ENCODE measurements around the gene DTX2. TPM values are rescaled to one million over a fixed set of nuclear protein-coding genes. Genes with fewer than 3 reads are reported as not detected.

DTX2 gene
- total RNA-seq, 4 donors from 2014 or later: 14.8 to 23.2 (median 18.8) TPM

DNA sequence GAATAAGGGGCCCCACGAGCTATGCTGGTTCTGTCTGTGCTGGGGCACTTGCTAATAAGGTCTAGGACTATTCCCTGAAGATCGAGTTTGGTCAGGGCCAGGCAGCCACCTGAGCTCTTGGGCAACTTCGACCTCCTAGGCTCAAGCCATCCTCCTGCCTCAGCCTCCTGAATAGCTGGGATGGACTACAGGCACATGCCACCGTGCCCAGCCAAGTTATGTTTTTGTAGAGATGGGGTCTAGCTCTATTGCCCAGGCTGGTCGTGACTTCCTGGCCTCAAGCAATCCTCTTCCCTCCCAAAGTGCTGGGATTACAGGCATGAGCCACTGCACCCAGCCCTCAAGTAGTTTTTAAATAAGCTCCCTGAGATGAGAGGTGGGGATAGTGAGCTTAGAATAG lies 33.9 kb upstream of the DTX2 start:
- Histone ChIP-seq H3K27me3 (no peaks in the 10 kb centered on the region), H3K27ac (no peak overlapping the region), H3K4me1 (no peaks in the 10 kb centered on the region), H3K4me3 (no peak overlapping the region), H3K36me3 (no peaks in the 10 kb centered on the region), H3K9me3 (no peaks in the 10 kb centered on the region)
- ATAC-seq (no peak), DNase-seq (no peak)
- TF ChIP-seq, protein P1, sequence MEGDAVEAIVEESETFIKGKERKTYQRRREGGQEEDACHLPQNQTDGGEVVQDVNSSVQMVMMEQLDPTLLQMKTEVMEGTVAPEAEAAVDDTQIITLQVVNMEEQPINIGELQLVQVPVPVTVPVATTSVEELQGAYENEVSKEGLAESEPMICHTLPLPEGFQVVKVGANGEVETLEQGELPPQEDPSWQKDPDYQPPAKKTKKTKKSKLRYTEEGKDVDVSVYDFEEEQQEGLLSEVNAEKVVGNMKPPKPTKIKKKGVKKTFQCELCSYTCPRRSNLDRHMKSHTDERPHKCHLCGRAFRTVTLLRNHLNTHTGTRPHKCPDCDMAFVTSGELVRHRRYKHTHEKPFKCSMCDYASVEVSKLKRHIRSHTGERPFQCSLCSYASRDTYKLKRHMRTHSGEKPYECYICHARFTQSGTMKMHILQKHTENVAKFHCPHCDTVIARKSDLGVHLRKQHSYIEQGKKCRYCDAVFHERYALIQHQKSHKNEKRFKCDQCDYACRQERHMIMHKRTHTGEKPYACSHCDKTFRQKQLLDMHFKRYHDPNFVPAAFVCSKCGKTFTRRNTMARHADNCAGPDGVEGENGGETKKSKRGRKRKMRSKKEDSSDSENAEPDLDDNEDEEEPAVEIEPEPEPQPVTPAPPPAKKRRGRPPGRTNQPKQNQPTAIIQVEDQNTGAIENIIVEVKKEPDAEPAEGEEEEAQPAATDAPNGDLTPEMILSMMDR (IDR thresholded peaks at IDR 0.05 in 4 of 5, conservative IDR thresholded peaks at IDR 0.05 in 1 of 5): no peak
- no peak for TF ChIP-seq POLR2A (IDR thresholded peaks at IDR 0.05)
- intact Hi-C loops (cut with DNase I; ENCODE audit: low total_unique reads): no loop called here
- in situ Hi-C loops (cut with MboI; ENCODE audit: low sequenced_read_pairs in 4 of 4): loop anchor here in 1 of 4 donors (25.0 kb wide), 1 partner anchor 185 kb away; no protein-coding TSS in a partner anchor

- no peak for TF ChIP-seq POLR2A (IDR thresholded peaks at IDR 0.05)
- TF ChIP-seq, protein P1 (IDR thresholded peaks at IDR 0.05 in 4 of 5, conservative IDR thresholded peaks at IDR 0.05 in 1 of 5): no peak
- H3K9me3 ChIP-seq: no peaks in the 10 kb centered on the region
- H3K27me3 ChIP-seq: no peaks in the 10 kb centered on the region
- intact Hi-C loops (cut with DNase I; ENCODE audit: low total_unique reads) (no loop called here), in situ Hi-C loops (cut with MboI; ENCODE audit: low sequenced_read_pairs in 4 of 4) (loop anchor here in 1 of 4 donors (25.0 kb wide), 1 partner anchor 184 kb away; no protein-coding TSS in a partner anchor)
- no peak overlapping the region for H3K4me3 ChIP-seq
- DNase-seq (no peak), ATAC-seq (no peak)
- H3K4me1 ChIP-seq: no peaks in the 10 kb centered on the region
- H3K27ac ChIP-seq: no peak overlapping the region
- no peaks in the 10 kb centered on the region for H3K36me3 ChIP-seq
Observed at GRCh38 chr7:76428149-76428823, 33.2 kb upstream of the DTX2 start.

- Histone ChIP-seq H3K4me3 (no peak overlapping the region), H3K36me3 (no peaks in the 10 kb centered on the region), H3K27me3 (no peaks in the 10 kb centered on the region), H3K27ac (no peak overlapping the region), H3K4me1 (no peaks in the 10 kb centered on the region), H3K9me3 (no peaks in the 10 kb centered on the region)
- intact Hi-C loops (cut with DNase I; ENCODE audit: low total_unique reads): no loop called here
- TF ChIP-seq, protein P1 (IDR thresholded peaks at IDR 0.05 in 4 of 5, conservative IDR thresholded peaks at IDR 0.05 in 1 of 5): no peak
- no peak for TF ChIP-seq POLR2A (IDR thresholded peaks at IDR 0.05)
- in situ Hi-C loops (cut with MboI; ENCODE audit: low sequenced_read_pairs in 4 of 4): loop anchor here in 1 of 4 donors (25.0 kb wide), 1 partner anchor 183 kb away; no protein-coding TSS in a partner anchor
- no peak for ATAC-seq
- peak in 1 of 2 donors; percentile 28 for DNase-seq
Observed at GRCh38 chr7:76428868-76429805, 32.4 kb upstream of the DTX2 start.

DNA sequence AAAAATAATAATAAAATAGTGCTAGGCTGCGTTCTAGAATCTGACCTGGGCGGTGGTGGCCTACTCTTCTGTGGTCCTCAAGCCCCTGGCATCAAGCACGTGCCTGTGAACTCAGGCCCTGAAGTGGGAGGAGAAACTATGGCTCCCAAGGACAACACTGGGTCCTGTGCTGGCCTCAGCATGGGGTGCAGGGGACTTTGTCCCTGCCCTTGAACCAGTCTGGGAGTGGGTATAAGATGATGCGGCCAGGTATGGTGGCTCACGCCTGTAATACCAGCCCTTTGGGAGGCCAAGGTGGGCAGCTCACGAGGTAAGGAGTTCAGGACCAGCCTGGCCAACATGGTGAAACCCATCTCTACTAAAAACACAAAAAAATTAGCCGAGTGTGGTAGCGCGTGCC lies 31.3 kb upstream of the DTX2 start:
- no peaks in the 10 kb centered on the region for H3K9me3 ChIP-seq
- no peaks in the 10 kb centered on the region for H3K4me1 ChIP-seq
- DNase-seq: no peak
- H3K27me3 ChIP-seq: no peaks in the 10 kb centered on the region
- H3K27ac ChIP-seq: no peak overlapping the region
- no peak for TF ChIP-seq POLR2A (IDR thresholded peaks at IDR 0.05)
- TF ChIP-seq, protein P1 (IDR thresholded peaks at IDR 0.05 in 4 of 5, conservative IDR thresholded peaks at IDR 0.05 in 1 of 5): no peak
- no peaks in the 10 kb centered on the region for H3K36me3 ChIP-seq
- ATAC-seq: no peak
- in situ Hi-C loops (cut with MboI; ENCODE audit: low sequenced_read_pairs in 4 of 4): loop anchor here in 1 of 4 donors (25.0 kb wide), 1 partner anchor 182 kb away; no protein-coding TSS in a partner anchor
- intact Hi-C loops (cut with DNase I; ENCODE audit: low total_unique reads): no loop called here
- H3K4me3 ChIP-seq: no peak overlapping the region
